Prostate gland (tissue), 2 donors: Measurements from ENCODE around the gene NEURL1.

Experiments used
- CTCF ChIP-seq, 4 experiments: fragments of 200-600 bp in 2 of 4; fragments of 450-650 bp in 2 of 4; sonication (generic) in 2 of 4; IDR thresholded peaks; 1 replicate in 3 of 4; 2 replicates in 1 of 4; pipeline ENCODE4 v1.5.1; 2016 to 2019; ENCODE audit warnings: antibody characterized with exemption in 4 of 4, mild to moderate bottlenecking in 2 of 4, moderate library complexity in 2 of 4
- POLR2A ChIP-seq: fragments of 450-650 bp; IDR thresholded peaks from one replicate; pipeline ENCODE4 v1.6.1; 2016; ENCODE audit warnings: antibody characterized with exemption, mild to moderate bottlenecking
- POLR2AphosphoS5 ChIP-seq: sonication (generic); formaldehyde crosslinking; IDR thresholded peaks from one replicate; pipeline ENCODE4 v1.6.1; 2017; ENCODE audit warnings: antibody characterized with exemption

- TF ChIP-seq CTCF (IDR thresholded peaks at IDR 0.05), result no peak
- no peak for TF ChIP-seq POLR2AphosphoS5
- no peak for TF ChIP-seq POLR2A
Observed at GRCh38 chr10:103633846-103634245, 140.3 kb downstream of the NEURL1 start.
